Activated CD8-positive, alpha-beta memory T cell treated with anti-CD3 and anti-CD28 coated beads for 4 hours (primary cell): ENCODE measurements around the gene CAMK4.
"Not testable (repeated sequence)": the region's sequence is repeated elsewhere in the genome, so short reads cannot be mapped to it uniquely, and the experiment has no call there.

Source experiments
- DNase-seq, 2 donors: peaks; one replicate each; pipeline ENCODE4 v3.0.0-alpha.2; 2020; ENCODE audit warnings: low read depth in 2 of 2

CAMK4 gene

DNA sequence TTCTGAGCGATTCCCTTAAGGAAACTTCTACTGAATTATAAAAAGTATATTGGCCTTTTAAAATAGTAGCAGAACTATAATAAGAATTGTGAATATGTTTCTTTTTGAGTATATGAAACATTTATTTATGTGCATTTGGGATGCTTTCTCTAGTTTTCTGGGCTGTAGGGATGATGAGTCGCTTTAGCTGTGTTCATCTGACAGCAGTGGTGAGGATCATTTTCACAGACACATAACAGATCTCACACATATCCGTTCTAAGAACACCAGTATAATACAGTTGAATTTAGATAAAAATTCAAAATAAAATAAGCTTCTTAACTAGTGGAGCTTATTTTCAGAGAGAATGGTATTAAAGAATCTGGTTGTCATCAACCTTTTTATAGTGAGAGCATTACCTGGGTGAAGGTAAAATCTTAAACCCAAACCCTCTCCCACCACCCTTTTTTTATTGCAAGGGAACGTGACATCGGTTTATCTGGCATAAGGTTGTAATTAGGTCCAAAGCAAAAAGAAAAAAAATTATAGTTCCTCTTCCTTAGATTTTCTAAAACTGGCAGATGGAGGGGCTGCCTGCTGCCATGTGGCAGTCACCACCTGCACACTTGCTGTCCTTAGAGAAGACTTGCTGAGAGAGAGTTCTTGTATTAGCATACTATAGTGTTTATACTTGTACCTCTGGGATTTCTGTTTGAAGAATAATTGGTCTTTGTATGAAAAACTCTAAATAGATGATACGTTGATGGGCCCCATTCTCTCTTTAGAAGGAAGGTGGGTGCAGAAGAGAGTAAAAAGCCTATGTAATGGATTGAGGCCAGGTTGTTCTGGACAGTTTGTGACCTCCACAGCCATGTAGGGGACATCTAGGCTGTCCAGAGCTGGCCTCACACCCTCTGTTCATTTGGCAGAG lies 86.8 kb downstream of the CAMK4 start:
- DNase-seq: no peak

DNA sequence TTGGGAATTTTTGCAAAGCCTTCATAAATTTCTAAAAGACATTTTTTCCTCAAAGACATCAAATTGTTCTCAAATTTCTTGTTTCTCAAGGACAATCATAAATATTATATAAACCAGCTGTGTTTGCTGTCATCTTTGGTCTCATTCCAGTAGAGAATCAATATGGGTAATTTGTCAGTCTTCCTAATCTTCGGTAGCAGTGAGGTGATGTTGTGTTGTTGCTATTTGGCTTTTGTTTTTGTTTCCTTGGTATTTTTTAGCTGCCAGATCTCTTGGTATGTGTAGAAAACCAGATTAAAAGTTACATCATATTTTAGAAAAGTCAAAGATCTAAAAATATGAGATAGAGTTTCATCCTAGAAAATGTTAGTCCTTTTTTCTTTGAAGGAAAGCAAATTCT lies 87.5 kb downstream of the CAMK4 start:
- DNase-seq: no peak

DNA sequence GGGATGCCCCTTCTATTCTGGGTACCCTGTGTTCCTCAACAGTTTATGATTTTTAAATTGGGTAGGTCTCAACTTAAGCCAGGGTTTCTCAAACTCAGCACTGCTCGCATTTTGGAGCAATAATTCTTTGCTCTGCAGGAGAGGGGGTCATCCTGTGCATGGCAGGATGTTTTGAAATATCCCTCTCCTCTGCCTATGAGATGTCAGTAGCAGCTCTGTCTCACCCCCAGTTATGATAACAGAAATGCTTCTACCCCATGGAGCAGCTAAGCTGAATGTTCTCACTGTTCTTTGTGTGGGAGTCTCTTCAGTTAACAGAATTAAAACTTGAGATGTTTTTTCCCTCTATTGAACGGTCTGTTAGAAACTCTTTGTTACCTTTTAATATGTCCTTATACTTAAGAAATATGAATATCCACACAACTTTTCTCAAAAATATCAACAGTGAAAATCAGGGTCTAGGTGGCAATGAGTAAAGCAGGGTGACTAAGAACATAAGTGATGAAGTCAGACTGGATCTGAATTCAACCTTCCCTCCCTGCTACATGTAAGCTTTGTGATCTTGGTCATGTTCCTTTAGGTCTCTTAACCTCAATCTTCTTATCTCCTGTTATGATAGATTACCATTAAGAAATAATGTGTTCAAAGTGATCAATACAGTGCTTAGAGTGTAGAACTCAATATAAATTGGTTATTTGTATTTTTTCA lies 89.0 kb downstream of the CAMK4 start:
- no peak for DNase-seq

DNA sequence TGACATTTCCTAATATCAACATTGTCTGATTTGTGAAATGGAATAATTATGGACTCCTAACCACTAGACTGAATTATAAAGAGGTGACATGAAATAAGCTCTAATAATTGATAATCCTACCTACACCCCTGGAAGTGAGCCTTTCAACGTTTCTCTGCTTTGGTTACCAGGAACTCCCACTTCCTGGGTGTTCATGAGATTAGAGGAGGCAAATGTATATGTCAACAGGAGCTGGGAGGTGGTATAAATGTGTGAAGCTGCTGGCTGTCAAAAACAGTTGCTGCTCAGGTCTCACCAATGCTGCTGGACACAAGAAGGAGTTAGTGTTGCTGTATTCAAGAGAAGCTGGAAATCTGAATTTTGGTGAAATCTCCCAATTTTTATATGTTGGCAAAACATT lies 96.8 kb downstream of the CAMK4 start:
- no peak for DNase-seq

DNA sequence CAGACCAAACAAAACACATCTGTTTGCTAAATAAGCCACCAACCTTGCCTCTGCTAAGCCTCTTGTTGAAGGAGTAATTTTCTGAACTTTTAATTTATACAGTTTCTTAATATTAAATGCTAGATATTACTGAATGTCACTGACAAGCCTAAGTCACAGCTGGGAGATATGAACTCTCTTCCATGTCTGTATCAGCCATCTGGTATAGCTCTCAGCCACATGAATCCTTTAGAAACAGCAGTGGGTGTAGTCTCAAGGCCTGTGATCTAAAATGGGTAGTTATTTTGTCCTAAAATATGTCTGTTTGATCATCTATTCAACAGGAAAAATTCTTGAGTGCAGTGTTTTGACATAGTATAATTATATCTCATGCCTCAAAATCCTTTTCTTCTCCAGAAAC lies 97.2 kb downstream of the CAMK4 start:
- DNase-seq: no peak

DNA sequence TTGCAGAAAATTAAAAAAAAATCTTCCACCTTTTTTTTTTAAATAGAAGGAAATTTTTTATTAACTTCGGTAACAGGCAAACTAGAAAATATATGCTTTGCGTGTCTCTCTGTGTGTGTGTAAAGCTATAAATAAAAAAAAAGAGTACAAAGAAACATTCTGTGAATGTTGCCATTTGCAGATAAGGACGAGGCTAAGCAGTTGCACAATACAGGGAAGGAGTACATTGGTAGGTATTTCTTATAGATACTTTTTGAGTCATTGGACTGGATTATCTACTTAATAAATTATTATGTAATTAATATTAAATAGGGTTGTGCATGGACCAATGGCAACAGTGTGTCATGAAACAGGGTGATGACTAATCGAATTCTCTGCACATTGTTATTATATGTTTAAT lies 102.4 kb downstream of the CAMK4 start:
- no peak for DNase-seq

DNA sequence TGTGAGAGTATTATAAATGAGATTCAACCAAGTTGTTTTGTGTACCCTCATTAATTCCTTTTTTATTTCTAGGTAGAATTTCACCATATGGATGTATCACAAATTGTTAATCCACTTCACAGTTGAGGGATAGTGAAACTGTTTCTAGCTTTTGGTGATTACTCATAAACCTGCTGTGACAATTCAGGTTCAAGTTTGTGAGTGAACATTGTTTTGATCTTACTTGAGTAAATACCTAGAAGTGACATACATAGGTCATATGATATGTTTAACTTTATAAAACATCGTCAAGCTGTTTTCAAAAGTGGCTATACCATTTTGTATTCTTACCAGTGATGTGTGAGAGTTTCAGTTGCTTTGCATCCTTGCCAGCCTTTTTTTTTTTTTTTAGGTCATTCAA lies 112.9 kb downstream of the CAMK4 start:
- no peak for DNase-seq

DNA sequence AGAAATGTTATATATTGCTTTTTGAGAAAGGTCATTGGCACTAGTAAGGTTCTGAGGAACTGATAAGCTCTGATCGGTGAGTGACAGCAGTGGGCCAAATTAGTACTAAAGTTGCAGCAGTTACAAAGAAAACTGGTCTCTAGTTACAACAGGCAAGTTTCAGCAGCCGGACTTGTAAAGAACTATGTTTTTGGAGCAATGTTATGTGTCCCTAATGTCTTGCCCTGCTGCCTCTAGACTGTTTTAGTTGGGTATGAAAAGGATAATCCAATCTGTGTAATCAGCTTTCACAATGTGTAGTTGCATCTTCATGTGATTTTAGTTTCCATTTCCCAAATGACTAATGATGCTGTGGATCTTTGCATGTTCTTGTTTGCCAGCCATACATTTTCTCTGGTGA lies 113.5 kb downstream of the CAMK4 start:
- DNase-seq: no peak

DNA sequence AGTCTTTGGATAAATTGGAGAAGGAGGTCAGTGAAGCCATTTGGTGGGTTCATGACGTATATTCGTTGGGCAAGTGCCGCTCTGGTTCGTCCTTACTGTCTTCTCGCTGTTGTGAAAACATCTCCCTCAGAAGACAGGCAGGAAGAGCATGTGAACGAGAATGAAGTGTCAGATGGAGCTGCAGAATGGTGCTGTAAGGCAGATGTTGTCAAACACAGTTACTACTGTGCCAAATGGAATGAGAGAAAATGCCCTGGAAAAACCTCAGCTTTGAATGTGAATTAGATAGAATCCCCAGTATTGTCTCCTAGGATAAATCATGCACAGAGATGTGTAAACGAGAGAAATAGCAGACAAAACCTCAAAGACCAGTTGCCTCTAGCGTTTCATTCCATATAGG lies 121.5 kb downstream of the CAMK4 start:
- no peak for DNase-seq

DNA sequence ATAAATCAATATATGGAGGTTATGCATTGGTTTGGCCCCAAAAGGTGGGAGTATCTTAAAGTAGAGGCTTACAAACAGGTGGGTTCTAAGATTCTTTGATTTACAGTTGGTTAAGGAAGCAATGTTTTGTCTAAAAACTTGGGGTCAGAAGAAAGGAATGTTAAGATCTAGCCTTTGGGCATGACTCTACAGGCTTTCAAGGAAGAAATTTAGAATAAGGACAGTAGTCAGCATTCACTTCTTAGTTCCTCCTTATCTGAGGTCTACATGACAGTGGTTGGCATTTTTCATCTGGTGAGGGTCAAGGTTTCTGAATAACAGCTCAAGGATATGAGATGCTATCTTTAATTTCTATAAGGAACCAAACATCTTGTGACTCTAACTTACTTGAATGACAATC lies 122.8 kb downstream of the CAMK4 start:
- DNase-seq: no peak

DNA sequence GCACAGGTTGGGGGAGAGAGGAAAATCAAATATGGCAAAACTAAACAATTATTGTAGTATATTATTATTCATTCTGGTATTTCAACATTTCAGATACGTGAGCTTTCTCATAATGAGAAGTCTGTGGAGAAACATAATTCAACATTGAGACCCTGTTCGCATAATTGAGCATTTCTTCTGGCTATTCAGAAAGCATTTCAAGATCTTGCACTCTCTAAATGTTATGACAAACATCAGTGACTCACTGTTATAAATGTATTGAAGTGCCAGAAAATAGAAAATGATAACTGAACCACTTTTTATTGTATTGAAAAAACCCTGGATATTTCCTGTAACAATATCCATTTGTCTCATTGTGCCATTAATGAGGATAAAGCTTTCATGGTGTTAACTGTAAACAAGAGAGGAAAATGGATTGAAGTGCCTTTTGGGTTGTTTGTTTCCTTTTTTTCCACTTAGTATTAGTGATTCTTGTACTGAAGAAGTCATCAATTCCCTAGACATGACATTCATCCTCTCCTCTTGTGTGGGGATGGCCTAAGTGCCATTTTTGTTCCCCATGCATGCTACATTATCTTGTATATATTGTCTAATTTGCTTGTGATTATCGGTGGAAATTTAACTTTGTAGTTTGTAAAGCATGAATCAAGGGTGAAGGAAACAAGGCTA lies 124.6 kb downstream of the CAMK4 start:
- no peak for DNase-seq

DNA sequence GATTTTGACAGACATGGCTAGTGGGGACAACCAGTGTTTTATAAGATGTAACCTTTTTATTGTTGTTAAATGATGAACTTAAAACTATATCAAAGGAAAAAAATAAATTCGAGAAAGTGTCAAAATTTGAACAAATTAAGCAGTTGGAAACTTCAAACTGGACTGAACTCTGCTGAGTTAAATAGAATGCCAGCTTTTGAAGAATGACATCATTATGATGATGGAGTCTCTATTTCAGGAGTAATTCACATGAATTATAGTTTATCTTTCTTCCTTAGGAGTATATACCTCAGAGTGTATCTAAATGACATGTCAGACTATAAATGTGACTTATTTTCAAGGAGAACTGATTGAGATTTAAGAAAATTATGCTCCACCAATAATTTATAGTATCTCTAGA lies 125.2 kb downstream of the CAMK4 start:
- DNase-seq: no peak

DNA sequence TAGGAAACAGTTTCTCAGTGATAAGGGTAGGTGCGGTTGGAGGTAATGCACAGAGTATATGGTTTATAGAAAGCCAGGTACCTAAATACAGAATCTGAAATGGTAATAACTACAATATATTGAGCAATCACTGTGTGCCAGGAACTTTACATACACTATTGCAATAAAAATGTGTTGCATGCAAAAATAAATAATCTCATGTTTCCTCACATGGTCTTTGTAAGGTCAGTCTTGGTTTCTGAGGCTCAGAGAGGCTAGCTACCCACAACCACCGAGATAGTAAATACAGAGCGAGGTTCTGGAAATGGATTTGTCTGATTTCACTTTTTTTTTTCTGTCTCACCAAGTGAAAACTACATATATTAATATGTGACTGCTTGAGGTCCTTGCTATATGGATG lies 128.9 kb downstream of the CAMK4 start:
- no peak for DNase-seq

DNA sequence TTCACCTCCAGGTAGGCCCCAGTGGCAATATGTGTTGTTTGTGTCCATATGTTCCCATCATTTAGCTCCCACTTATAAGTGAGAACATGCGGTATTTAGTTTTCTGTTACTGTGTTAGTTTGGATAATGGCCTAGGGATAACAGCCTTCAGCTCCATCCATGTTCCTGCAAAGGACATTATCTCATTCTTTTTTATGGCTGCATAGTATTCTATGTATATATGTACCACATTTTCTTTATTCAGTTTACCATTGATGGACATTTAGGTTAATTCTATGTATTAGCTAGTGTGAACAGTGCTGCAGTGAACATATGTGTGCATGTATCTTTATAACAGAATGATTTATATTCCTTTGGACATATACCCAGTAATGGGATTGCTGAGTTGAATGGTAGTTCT lies 134.5 kb downstream of the CAMK4 start:
- DNase-seq: not testable (repeated sequence)

DNA sequence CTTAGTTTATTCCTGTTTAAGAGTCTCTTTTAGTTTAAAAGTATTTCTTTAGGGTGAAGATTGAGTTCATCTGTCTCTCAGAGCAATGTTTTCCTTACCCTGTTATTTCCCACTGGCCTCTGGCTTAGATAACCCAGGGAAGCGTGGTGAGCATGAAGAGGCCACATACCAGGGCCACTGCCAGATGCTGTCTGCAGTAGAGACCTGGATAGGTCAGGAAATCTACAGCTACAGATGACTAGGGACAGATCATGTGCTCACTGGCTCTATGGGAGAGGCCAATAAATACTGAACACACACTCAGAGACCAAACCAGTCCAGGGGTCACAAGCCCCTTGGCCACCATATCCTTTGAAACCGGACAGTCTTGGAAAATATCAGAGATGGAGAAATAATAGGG lies 136.0 kb downstream of the CAMK4 start:
- no peak for DNase-seq

DNA sequence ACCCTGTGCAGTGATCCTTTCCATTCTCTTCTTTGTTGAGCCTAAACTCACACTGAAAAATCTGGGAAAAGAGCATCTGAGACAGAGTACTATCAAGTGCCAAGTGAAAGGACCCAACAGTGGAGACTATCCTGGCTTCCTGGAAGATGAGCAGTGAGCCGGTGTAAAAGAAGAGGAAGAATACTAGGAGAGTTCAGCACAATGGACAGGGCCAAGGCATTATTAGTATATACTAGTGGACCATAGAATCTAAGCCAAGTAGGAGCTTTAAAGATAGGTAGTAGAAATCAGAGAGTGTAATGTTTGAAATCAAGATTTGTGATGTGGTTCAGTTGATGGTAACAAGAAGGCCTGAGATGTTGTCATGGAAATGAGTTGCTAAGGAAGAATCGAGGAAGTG lies 140.8 kb downstream of the CAMK4 start:
- DNase-seq: no peak

DNA sequence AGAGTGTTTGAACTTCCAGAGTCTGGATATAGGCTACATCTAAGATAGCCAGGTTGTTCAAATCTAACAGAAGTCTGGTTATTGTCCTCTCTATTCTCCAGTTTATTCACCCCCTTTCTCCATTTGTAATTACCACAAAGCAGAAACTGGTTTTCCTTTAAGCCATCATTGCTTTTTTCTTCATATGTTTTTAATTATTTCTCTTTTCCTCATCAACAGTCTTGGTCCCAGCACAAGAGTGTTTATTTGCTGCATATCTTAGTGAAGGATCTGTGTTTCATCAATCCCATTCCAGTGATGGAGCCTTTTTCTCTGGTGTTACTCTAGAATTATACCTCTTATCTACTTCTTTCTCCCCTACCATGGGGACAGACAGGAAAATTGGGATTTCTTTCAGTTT lies 142.2 kb downstream of the CAMK4 start:
- DNase-seq: no peak

DNA sequence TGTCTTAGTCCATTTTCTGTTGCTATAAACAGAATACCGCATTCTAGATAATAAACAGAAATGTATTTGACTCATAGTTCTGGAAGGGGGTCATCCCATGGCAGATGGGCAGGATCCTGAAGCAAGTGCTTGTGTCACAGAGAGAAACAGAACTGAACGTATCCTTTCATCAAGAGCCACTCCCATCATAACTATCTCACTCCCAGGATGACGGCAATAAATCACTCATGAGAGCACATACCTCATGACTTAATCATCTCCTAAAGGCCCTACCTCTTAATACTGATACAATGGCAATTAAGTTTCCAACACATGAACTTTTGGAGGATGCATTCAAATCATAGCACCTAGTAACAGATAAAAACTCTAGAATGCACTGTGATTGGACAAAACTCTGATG lies 142.9 kb downstream of the CAMK4 start:
- no peak for DNase-seq

DNA sequence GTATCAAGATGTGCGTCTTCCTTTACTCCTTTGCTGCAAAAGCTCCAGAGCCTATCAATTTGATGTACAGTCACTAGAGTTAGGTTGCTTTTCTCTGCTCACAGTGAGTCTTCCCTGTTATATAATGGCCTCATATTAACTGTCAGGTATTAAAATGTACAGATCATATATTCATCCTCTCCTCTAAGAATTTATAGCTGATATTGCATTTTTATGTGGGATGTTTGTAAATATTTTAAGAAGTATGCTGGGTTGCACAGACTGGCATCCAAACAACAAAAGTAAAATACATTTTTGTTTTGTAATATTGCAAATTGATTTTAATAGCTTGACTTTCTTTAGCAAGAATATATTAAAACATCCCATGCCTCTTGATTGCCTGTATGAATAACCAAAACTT lies 148.6 kb downstream of the CAMK4 start:
- no peak for DNase-seq

DNA sequence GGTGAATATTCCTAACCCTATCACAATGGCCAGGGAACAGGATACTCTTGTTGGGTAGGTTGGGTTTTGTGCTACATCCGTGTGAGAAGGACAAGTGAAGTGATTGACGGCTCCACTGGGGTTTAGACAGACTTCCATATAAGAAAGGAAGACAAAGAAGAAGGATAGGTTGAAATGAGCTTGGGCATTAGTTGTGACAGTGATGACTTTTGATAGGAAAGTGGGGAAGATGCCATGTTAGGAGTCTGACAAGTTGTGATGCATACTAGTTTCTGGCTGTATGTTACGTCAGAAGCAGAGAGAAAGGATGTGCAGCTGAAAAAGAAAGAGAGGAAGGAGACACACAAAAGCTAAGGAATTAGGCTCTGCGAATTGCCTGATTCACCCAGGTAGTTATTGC lies 150.2 kb downstream of the CAMK4 start:
- DNase-seq: no peak

DNA sequence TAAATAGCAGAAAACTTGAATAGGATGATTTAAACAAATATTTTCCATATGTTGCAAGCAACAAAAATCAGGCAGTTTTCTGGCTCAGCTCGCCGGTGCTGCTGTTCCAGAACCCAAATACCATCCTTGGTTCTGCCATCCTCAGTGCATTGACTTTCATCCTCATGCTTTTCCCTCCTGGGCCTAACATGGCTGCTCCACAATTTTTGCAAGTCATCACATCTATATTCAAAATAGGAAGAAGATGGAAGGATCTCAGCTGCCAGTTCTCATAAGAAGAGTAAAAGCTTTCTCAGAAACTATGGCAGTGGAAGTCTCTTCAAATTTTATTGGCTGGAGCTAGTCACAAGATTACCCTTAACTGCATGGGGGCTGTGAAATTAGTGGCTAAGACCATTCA lies 151.5 kb downstream of the CAMK4 start:
- DNase-seq: no peak

DNA sequence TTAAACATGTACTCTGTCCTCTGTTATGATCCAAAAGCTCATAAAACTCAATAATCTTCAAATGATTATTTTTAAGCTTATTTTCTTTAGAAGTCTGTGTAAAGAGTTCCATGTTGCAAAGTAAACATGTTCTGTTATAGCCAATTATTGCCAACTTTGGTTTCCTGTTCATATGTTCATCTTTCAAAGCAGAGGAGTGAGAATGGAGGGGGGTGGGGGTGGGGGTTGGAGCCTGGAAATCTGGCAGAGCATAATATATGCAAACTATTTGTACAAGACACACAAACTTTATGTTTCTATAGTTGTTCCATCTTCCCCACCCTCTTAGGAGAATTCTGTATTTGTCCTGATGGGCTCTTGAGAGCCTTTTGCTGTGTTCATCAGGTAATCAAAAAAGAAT lies 153.1 kb downstream of the CAMK4 start:
- DNase-seq: no peak

DNA sequence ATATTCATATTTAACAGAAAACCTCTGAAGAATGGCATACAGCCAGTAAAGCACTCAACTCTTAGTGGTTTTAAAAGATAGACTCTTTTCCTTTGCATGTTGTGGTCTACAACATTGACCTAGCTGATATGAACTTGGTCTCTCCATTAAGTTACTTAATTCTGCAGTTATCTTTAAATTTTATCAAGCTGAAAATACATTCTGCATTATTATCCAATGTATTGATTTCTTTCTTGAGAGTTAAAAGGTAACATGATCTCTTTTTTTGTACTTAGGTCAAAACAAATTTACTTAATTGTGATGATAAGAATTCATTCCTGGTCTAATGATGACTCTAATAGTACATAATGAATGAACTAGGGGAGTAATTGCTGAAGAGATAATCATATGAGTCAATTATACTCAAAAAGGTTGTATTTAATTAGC lies 155.2 kb downstream of the CAMK4 start:
- no peak for DNase-seq
